Measurements from ENCODE around the gene DCTN3. TPM values are rescaled to one million over a fixed set of nuclear protein-coding genes. Genes with fewer than 3 reads are reported as not detected.

Gene DCTN3
- total RNA-seq, 6 experiments from 2014 or later, result 150 to 176 (median 161) TPM

GRCh38 chr9:34591917-34592866 lies 28.1 kb downstream of the DCTN3 start:
- Mint-ChIP-seq H3K4me3 (no peak overlapping the region), H3K27me3 (ENCODE audit: insufficient read depth) (peaks cover 63% of the 10 kb centered on the region), H3K27ac (no peak overlapping the region), H3K36me3 (ENCODE audit: low read depth) (no peaks in the 10 kb centered on the region), H3K4me1 (ENCODE audit: low read depth) (no peaks in the 10 kb centered on the region), H3K9me3 (no peaks in the 10 kb centered on the region)
- TF ChIP-seq, protein P1, sequence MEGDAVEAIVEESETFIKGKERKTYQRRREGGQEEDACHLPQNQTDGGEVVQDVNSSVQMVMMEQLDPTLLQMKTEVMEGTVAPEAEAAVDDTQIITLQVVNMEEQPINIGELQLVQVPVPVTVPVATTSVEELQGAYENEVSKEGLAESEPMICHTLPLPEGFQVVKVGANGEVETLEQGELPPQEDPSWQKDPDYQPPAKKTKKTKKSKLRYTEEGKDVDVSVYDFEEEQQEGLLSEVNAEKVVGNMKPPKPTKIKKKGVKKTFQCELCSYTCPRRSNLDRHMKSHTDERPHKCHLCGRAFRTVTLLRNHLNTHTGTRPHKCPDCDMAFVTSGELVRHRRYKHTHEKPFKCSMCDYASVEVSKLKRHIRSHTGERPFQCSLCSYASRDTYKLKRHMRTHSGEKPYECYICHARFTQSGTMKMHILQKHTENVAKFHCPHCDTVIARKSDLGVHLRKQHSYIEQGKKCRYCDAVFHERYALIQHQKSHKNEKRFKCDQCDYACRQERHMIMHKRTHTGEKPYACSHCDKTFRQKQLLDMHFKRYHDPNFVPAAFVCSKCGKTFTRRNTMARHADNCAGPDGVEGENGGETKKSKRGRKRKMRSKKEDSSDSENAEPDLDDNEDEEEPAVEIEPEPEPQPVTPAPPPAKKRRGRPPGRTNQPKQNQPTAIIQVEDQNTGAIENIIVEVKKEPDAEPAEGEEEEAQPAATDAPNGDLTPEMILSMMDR (IDR thresholded peaks at IDR 0.05), result peak; percentile 58
- no peak for DNase-seq

DNA sequence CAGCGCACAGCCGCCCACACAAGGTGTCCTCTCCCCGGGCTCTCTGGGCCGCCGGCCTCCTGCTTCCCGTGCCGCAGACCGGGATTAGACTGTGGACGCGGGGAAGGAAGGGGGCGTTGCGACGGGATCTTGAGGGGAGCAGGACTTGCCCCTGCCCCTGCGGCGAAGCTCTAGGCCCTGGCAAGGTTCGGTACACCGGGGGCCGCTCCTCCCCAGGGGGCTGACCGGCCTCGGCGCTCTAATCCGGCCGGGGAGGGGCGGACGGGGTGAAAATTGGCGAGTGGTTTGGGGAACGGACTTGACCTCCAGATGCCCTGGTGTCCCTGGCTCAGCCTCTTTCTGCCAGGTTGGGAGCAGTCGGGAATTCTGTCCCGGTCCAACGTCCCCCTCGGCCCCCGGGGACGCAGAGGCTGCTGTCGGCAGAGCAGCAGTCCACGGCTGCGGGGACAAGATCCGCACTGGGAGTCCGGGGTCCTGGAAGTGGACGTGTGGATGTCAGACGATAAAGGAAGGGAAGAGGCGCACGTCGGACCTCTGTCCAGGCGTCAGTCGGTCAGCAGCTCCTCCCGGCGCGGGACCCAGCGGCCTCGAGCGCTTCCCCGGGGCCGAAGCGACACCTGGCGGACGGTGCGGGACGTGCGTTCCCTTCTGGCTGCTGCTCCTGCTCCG lies 28.9 kb downstream of the DCTN3 start:
- Mint-ChIP-seq H3K36me3 (ENCODE audit: low read depth) (no peaks in the 10 kb centered on the region), H3K4me1 (ENCODE audit: low read depth) (no peaks in the 10 kb centered on the region), H3K9me3 (no peaks in the 10 kb centered on the region), H3K4me3 (no peak overlapping the region), H3K27me3 (ENCODE audit: insufficient read depth) (peaks cover 65% of the 10 kb centered on the region), H3K27ac (no peak overlapping the region)
- peak; percentile 54 for DNase-seq
- TF ChIP-seq, protein P1 (IDR thresholded peaks at IDR 0.05), result peak; percentile 95

DNA sequence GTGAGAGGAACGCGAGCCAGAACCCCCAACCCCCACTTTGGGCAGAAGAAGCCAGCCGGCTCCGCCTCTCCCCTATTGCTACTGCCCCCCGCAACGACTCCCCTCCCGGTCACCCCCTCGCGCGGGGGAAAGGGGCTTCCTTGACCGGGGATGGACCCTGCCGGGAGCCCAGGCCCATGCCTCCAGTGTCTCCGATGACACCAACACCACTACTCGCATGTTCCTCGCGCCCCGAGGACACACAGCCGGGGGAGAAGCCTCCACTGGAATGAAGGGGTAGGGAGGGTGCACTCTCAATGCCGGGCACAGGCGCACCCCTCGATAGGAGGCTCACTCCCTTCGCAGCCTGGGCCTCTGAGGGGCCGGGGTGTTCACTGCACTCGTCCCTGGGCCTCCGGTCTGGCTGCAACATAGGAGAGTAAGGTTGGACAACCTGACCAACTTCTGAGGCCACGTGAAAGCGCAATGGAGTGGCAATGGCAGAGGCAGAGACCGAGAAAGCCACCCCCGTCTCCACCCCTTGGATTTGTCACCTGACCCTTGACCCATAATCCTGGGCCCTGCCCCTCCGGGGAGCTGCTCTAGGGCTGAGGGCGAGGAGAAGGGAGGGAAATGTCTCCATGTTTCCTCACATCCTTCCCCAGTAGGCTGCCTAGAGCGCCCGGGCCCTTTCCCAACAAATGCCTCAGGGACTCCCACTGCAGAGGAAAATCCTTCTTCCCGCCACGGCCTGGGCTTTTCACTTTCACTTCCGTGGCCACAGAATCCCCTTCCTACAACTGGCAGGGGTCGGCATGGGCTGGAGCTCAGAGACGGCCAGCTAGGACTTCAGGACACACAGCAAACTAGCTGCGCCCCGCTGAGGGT lies 29.7 kb downstream of the DCTN3 start:
- H3K4me3 Mint-ChIP-seq, result no peak overlapping the region
- no peak overlapping the region for H3K27ac Mint-ChIP-seq
- TF ChIP-seq, protein P1 (IDR thresholded peaks at IDR 0.05), result no peak
- H3K36me3 Mint-ChIP-seq (ENCODE audit: low read depth), result no peaks in the 10 kb centered on the region
- no peaks in the 10 kb centered on the region for H3K4me1 Mint-ChIP-seq (ENCODE audit: low read depth)
- DNase-seq, result no peak
- peaks cover 67% of the 10 kb centered on the region for H3K27me3 Mint-ChIP-seq (ENCODE audit: insufficient read depth)
- no peaks in the 10 kb centered on the region for H3K9me3 Mint-ChIP-seq

GRCh38 chr9:34589636-34590380 lies 30.5 kb downstream of the DCTN3 start, which contains the start of gene CNTFR:
Gene CNTFR (minus strand): TSS chr9:34589724. CDS start chr9:34568981, 20,743 bp downstream.
- H3K9me3 Mint-ChIP-seq, result no peaks in the 10 kb centered on the region
- DNase-seq, result no peak
- TF ChIP-seq, protein P1 (IDR thresholded peaks at IDR 0.05), result no peak
- H3K27ac Mint-ChIP-seq, result no peak within 1 kb of the TSS
- H3K4me3 Mint-ChIP-seq, result no peak within 1 kb of the TSS
- peaks cover 72% of the 10 kb centered on the region for H3K27me3 Mint-ChIP-seq (ENCODE audit: insufficient read depth)
- H3K4me1 Mint-ChIP-seq (ENCODE audit: low read depth), result no peaks in the 10 kb centered on the region
- no peaks in the 10 kb centered on the region for H3K36me3 Mint-ChIP-seq (ENCODE audit: low read depth)
